Panc1 (cell line): ENCODE measurements around the gene CBL. TPM values are rescaled to one million over a fixed set of nuclear protein-coding genes. Genes with fewer than 3 reads are reported as not detected.

Experiments used
- ATAC-seq: fragments of 200-7000 bp; cut with Tn5 transposase; 2 replicates; pipeline ENCODE4 v1.9.1; 2020; ENCODE audit warnings: mild to moderate bottlenecking, moderate library complexity
- BruUV-seq: library from RNA; stranded (reverse); fragments of 400-500 nt; replicated peaks from 2 replicates; lab custom pipeline; 2021; lab: Mats Ljungman, UMichigan
- CTCF ChIA-PET: fragments of 300-600 bp; sonication (Branson Sonifier 250); formaldehyde crosslinking; loops from one replicate; lab custom pipeline; 2022; ENCODE audit warnings: antibody characterized with exemption; lab: Charles Lee
- POLR2A ChIA-PET: fragments of 300-600 bp; sonication (Branson Sonifier 250); formaldehyde crosslinking; loops from one replicate; lab custom pipeline; 2022; ENCODE audit warnings: antibody characterized with exemption; lab: Charles Lee
- DNase-seq: peaks from one replicate; pipeline ENCODE4 v3.0.0-alpha.2; 2010; ENCODE audit warnings: low read depth, low spot score
- H3K27ac ChIP-seq: 2 replicates; pipeline ENCODE4 v1.5.1; 2011; ENCODE audit warnings: mild to moderate bottlenecking, low read length, inconsistent platforms
- H3K27me3 ChIP-seq: fragments of 200-500 bp; sonication (Bioruptor generic); 2 replicates; pipeline ENCODE4 v1.6.0; 2014; ENCODE audit warnings: low read length, inconsistent platforms; ENCODE audit not compliant: control insufficient read depth, insufficient read depth
- H3K36me3 ChIP-seq: fragments of 200-500 bp; sonication (Bioruptor generic); 2 replicates; pipeline ENCODE4 v1.5.1; 2014; ENCODE audit warnings: inconsistent platforms, mild to moderate bottlenecking, low read length, moderate library complexity; ENCODE audit not compliant: control insufficient read depth, insufficient read depth
- H3K4me1 ChIP-seq: 2 replicates; pipeline ENCODE4 v1.5.1; 2011; ENCODE audit warnings: inconsistent platforms, mild to moderate bottlenecking, low read length, moderate library complexity; ENCODE audit not compliant: control insufficient read depth, insufficient read depth
- H3K4me3 ChIP-seq, 2 experiments: 2 replicates each; pipeline ENCODE4 v1.5.1; 2011 to 2012; ENCODE audit warnings: low read depth in 2 of 2, low read length in 2 of 2, mild to moderate bottlenecking in 2 of 2, inconsistent platforms in 1 of 2, moderate library complexity in 1 of 2
- H3K9me3 ChIP-seq: fragments of 200-500 bp; sonication (Bioruptor generic); 2 replicates; pipeline ENCODE4 v1.5.1; 2014; ENCODE audit warnings: low read depth, mild to moderate bottlenecking, inconsistent platforms, low read length, moderate library complexity; ENCODE audit not compliant: control insufficient read depth, insufficient read depth
- CTCF ChIP-seq: fragments of 450-650 bp; IDR thresholded peaks from 2 replicates; pipeline ENCODE4 v1.5.1; 2017; ENCODE audit warnings: mild to moderate bottlenecking
- POLR2AphosphoS5 ChIP-seq: IDR thresholded peaks from 2 replicates; pipeline ENCODE4 v1.6.1; 2012; ENCODE audit warnings: mild to moderate bottlenecking, low read depth, low read length, moderate library complexity
- REST ChIP-seq, 2 experiments: IDR thresholded peaks; 2 replicates each; pipeline ENCODE4 v1.6.1; 2011 to 2012; ENCODE audit warnings: low read depth in 2 of 2, control low read depth in 1 of 2, low read length in 1 of 2, mild to moderate bottlenecking in 1 of 2, moderate library complexity in 1 of 2; ENCODE audit not compliant: insufficient read depth in 1 of 2
- SIN3A ChIP-seq: IDR thresholded peaks from 2 replicates; pipeline ENCODE4 v1.6.1; 2012; ENCODE audit warnings: low read depth, mild to moderate bottlenecking, low read length, moderate library complexity, borderline replicate concordance; ENCODE audit not compliant: insufficient read depth
- TCF7L2 ChIP-seq: IDR thresholded peaks from 2 replicates; pipeline ENCODE4 v1.6.1; 2011; ENCODE audit warnings: mild to moderate bottlenecking, low read depth, low read length, inconsistent platforms
- in situ Hi-C: cut with HindIII; loops from 2 replicates; pipeline ENCODE4 v1.10.0; 2016; ENCODE audit warnings: low sequenced_read_pairs, low pct_unique_long_range_greater_than_20kb
- intact Hi-C: fragments of 100-400 bp; cut with micrococcal nuclease; formaldehyde crosslinking; loops from one replicate; pipeline ENCODE4 v1.10.0; 2022; ENCODE audit not compliant: unreplicated experiment
- total RNA-seq: library from RNA; stranded (reverse); gene quantifications from one replicate; pipeline ENCODE4 v1.2.1, GENCODE V29; 2021; ENCODE audit not compliant: unreplicated experiment

Gene CBL
- total RNA-seq, 1 experiment from 2014 or later: 69.9 TPM

- ChIA-PET CTCF (no interaction called here), POLR2A (interaction anchor here (0.7 kb wide), 1 partner anchor 106 kb away, joined by 3 read pairs; no protein-coding TSS in a partner anchor)
- BruUV-seq: no TSS peak
- intact Hi-C loops: loop anchor here (2.0 kb wide), 1 partner anchor 120 kb away; no protein-coding TSS in a partner anchor
- Histone ChIP-seq H3K9me3 (no peaks in the 10 kb centered on the region), H3K36me3 (no peaks in the 10 kb centered on the region), H3K4me3 (no peak overlapping the region), H3K4me1 (peaks cover 10% of the 10 kb centered on the region), H3K27me3 (no peaks in the 10 kb centered on the region), H3K27ac (no peak overlapping the region)
- no peak for ATAC-seq
- DNase-seq: no peak
- TF ChIP-seq TCF7L2 (no peak), REST (IDR thresholded peaks at IDR 0.05; ENCODE audit: insufficient read depth in 1 of 2, low read depth in 2 of 2, low read length in 1 of 2) (no peak)
- in situ Hi-C loops: no loop called here
Observed at GRCh38 chr11:119202554-119202953, 3.6 kb upstream of the CBL start.

GRCh38 chr11:119204066-119204465 is 2.1 kb upstream of the CBL start:
- H3K4me1 ChIP-seq: peaks cover 19% of the 10 kb centered on the region
- intact Hi-C loops: no loop called here
- CTCF ChIA-PET: interaction anchor here (3.0 kb wide), 1 partner anchor 134 kb away, joined by 13 read pairs; no protein-coding TSS in a partner anchor
- in situ Hi-C loops: no loop called here
- H3K27ac ChIP-seq: no peak overlapping the region
- POLR2A ChIA-PET: no interaction called here
- no TSS peak for BruUV-seq
- no peaks in the 10 kb centered on the region for H3K9me3 ChIP-seq
- H3K36me3 ChIP-seq: no peaks in the 10 kb centered on the region
- ATAC-seq: no peak
- no peak overlapping the region for H3K4me3 ChIP-seq
- no peak for DNase-seq
- H3K27me3 ChIP-seq: no peaks in the 10 kb centered on the region
- TF ChIP-seq SIN3A (no peak), TCF7L2 (no peak), CTCF (no peak), POLR2AphosphoS5 (no peak), REST (IDR thresholded peaks at IDR 0.05; ENCODE audit: insufficient read depth in 1 of 2, low read depth in 2 of 2, low read length in 1 of 2) (no peak)
